ENCODE data around the gene PPIH. TPM values are rescaled to one million over a fixed set of nuclear protein-coding genes. Genes with fewer than 3 reads are reported as not detected.
"Not testable (repeated sequence)": the region's sequence is repeated elsewhere in the genome, so short reads cannot be mapped to it uniquely, and the experiment has no call there.

PPIH gene
- total and polyA plus RNA-seq, 4 experiments from 2014 or later = 40.5 to 74.4 (median 54.4) TPM

DNA sequence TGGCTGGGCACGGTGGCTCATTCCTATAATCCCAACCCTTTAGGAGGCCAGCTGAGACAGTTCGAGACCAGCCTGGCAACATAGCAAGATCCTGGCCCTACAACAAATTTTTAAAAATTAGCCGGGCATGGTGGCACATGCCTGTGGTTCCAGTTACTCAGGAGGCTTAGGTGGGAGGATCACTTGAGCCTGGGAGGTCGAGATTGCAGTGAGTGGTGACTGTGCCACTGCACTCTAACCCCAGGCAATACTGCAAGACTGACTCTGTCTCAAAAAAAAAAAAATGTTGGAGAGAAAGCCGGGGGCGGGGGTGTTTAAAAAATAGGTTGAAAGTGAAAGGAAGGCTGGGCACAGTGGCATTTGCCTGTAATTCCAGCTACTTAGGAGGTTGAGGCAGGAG is 65.3 kb downstream of the PPIH start:
- Mint-ChIP-seq H3K4me1 (no peaks in the 10 kb centered on the region), H3K9me3 (no peaks in the 10 kb centered on the region), H3K27ac (no peak overlapping the region), H3K4me3 (no peak overlapping the region), H3K27me3 (no peaks in the 10 kb centered on the region), H3K36me3 (peaks cover 3% of the 10 kb centered on the region in 2 donors)
- ChIA-PET CTCF (ENCODE audit: partially characterized antibody) (no interaction called here), POLR2A (ENCODE audit: partially characterized antibody) (no interaction called here)
- Histone ChIP-seq H3K4me3 (ENCODE audit: low read length in 2 of 2) (no peak overlapping the region), H3K27me3 (ENCODE audit: insufficient read depth, low read length) (no peaks in the 10 kb centered on the region), H3K4me1 (ENCODE audit: insufficient read depth, low read length) (no peaks in the 10 kb centered on the region), H3K27ac (ENCODE audit: low read depth, low read length) (no peak overlapping the region), H3K36me3 (ENCODE audit: insufficient read depth, low read length) (no peaks in the 10 kb centered on the region), H3K9me3 (ENCODE audit: control insufficient read depth in 1 of 2, low read length in 2 of 2) (no peaks in the 10 kb centered on the region)
- intact Hi-C loops (cut with micrococcal nuclease) = no loop called here
- DNase-seq = no peak

DNA sequence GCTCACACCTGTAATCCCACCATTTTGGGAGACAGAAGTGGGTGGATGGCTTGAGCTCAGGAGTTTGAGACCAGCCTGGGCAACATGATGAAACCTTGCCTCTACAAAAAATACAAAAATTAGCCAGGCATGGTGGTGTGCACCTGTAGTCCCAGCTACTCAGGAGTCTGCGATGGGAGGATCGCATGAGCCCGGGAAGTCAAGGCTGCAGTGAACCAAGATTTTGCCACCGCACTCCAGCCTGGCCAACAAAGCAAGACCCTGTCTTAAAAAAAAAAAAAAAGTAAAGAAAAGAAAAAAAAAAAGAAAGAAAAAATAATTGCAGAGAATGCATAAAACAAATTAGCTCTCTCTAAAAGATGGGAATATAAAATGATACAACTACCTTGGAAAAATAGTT is 67.6 kb downstream of the PPIH start:
- H3K27me3 ChIP-seq (ENCODE audit: insufficient read depth, low read length); DNase-seq; H3K27me3 Mint-ChIP-seq; H3K4me3 Mint-ChIP-seq; H3K4me1 Mint-ChIP-seq; CTCF ChIA-PET (ENCODE audit: partially characterized antibody); H3K36me3 ChIP-seq (ENCODE audit: insufficient read depth, low read length); H3K4me1 ChIP-seq (ENCODE audit: insufficient read depth, low read length); H3K9me3 Mint-ChIP-seq; H3K27ac ChIP-seq (ENCODE audit: low read depth, low read length); POLR2A ChIA-PET (ENCODE audit: partially characterized antibody); H3K27ac Mint-ChIP-seq; H3K36me3 Mint-ChIP-seq; intact Hi-C loops (cut with micrococcal nuclease); H3K4me3 ChIP-seq (ENCODE audit: low read length in 2 of 2); H3K9me3 ChIP-seq (ENCODE audit: control insufficient read depth in 1 of 2, low read length in 2 of 2): not testable (repeated sequence)

Other genes starting within 250 kb of the PPIH start
- gene ZMYND12, start 202.4 kb upstream of the PPIH start, total RNA-seq = 1 to 10 TPM in 1 of 2 experiments, under 1 TPM in 1; 0.58 to 1.3 TPM
- gene ZMYND12, start 202.4 kb upstream of the PPIH start, polyA plus RNA-seq = 1 to 10 TPM in 1 of 2 donors, under 1 TPM in 1; 0.28 to 3.2 TPM
- 10 to 100 TPM; 61.1 to 65.2 TPM for gene PPCS, start 201.9 kb upstream of the PPIH start, total RNA-seq
- gene PPCS, start 201.9 kb upstream of the PPIH start, polyA plus RNA-seq = 100 to 1,000 TPM; 111 to 159 TPM
- gene CCDC30, start 195.1 kb upstream of the PPIH start, total RNA-seq = 1 to 10 TPM; 7.0 to 7.1 TPM
- gene CCDC30, start 195.1 kb upstream of the PPIH start, polyA plus RNA-seq = 1 to 10 TPM; 2.5 to 3.4 TPM
- gene YBX1, start 24.0 kb downstream of the PPIH start, total RNA-seq = 100 to 1,000 TPM; 328 TPM
- gene YBX1, start 24.0 kb downstream of the PPIH start, polyA plus RNA-seq = 100 to 1,000 TPM in 1 of 2 donors, 10 to 100 TPM in 1; 69.9 to 107 TPM
- gene CLDN19, start 81.8 kb downstream of the PPIH start, total RNA-seq = not detected
- gene CLDN19, start 81.8 kb downstream of the PPIH start, polyA plus RNA-seq = not detected
- gene P3H1, start 108.6 kb downstream of the PPIH start, total RNA-seq = 10 to 100 TPM; 52.5 to 56.6 TPM
- gene P3H1, start 108.6 kb downstream of the PPIH start, polyA plus RNA-seq = 10 to 100 TPM in 1 of 2 donors, 1 to 10 TPM in 1; 7.5 to 15.3 TPM
- gene C1orf50, start 108.8 kb downstream of the PPIH start, total RNA-seq = 10 to 100 TPM; 20.6 to 20.9 TPM
- 1 to 10 TPM; 2.5 to 8.6 TPM for gene C1orf50, start 108.8 kb downstream of the PPIH start, polyA plus RNA-seq
- gene TMEM269, start 126.6 kb downstream of the PPIH start, total RNA-seq = under 1 TPM; 0.35 to 0.36 TPM
- gene TMEM269, start 126.6 kb downstream of the PPIH start, polyA plus RNA-seq = not detected
- 1 to 10 TPM; 6.5 to 8.6 TPM for gene ERMAP, start 158.7 kb downstream of the PPIH start, total RNA-seq
- 1 to 10 TPM; 2.0 to 4.1 TPM for gene ERMAP, start 158.7 kb downstream of the PPIH start, polyA plus RNA-seq
- 10 to 100 TPM; 20.4 to 23.5 TPM for gene SVBP, start 159.0 kb downstream of the PPIH start, total RNA-seq
- gene SVBP, start 159.0 kb downstream of the PPIH start, polyA plus RNA-seq = 10 to 100 TPM; 38.6 to 48.0 TPM
- 10 to 100 TPM; 17.3 to 18.8 TPM for gene ZNF691, start 188.2 kb downstream of the PPIH start, total RNA-seq
- 1 to 10 TPM; 8.6 to 10.0 TPM for gene ZNF691, start 188.2 kb downstream of the PPIH start, polyA plus RNA-seq

Measured in CD4-positive, alpha-beta memory T cell (primary cell).